Measurements from ENCODE around the gene OTOL1.

Gene OTOL1

DNA sequence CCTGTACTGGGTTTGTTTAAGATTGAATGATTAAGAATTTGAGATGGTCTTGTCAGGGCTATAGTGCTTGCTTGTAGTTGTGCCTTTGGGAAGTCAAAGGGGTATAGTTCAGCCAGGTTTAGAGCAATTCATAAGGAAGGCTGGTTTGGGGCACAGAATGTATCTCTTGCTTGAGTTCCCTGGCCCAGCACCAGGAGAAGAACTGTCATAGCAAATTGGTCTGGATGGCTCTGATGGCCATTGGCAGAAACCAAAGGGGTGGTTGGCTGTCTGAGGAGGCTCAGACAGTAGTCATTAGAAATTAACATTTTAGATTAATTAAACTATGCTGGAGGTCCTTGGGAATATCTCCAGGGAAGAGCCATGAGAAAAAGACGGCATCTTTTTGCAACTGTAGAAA lies 25.4 kb upstream of the OTOL1 start:
- Histone ChIP-seq H3K79me2 (ENCODE audit: insufficient read depth, low read length) (no peaks in the 10 kb centered on the region), H3K4me1 (ENCODE audit: insufficient read depth, low read length, poor library complexity, severe bottlenecking) (no peaks in the 10 kb centered on the region)
- TF ChIP-seq EZH2phosphoT487 (IDR thresholded peaks at IDR 0.05; ENCODE audit: borderline replicate concordance), result no peak
- TF ChIP-seq, protein P1, sequence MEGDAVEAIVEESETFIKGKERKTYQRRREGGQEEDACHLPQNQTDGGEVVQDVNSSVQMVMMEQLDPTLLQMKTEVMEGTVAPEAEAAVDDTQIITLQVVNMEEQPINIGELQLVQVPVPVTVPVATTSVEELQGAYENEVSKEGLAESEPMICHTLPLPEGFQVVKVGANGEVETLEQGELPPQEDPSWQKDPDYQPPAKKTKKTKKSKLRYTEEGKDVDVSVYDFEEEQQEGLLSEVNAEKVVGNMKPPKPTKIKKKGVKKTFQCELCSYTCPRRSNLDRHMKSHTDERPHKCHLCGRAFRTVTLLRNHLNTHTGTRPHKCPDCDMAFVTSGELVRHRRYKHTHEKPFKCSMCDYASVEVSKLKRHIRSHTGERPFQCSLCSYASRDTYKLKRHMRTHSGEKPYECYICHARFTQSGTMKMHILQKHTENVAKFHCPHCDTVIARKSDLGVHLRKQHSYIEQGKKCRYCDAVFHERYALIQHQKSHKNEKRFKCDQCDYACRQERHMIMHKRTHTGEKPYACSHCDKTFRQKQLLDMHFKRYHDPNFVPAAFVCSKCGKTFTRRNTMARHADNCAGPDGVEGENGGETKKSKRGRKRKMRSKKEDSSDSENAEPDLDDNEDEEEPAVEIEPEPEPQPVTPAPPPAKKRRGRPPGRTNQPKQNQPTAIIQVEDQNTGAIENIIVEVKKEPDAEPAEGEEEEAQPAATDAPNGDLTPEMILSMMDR (conservative IDR thresholded peaks at IDR 0.05; ENCODE audit: low read length), result no peak

DNA sequence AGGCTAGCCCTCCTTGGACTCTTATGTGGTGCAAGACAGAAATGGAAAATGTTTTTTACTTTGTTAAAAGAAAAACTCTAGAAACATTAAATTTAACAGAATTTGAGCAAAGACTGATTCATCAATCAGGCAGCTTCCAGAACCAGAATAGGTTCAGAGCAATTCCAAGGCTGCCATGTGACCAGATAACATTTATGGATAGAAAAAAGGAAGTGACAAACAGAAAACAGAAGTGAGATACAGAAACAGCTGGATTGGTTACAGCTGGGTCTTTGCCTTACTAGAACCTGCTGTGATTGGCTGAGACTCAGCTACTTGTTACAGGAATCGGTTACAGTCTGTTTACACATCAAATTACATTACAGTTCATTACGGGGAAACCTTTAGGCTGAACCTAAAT lies 22.5 kb upstream of the OTOL1 start:
- no peaks in the 10 kb centered on the region for H3K79me2 ChIP-seq (ENCODE audit: insufficient read depth, low read length)
- no peaks in the 10 kb centered on the region for H3K36me3 ChIP-seq (ENCODE audit: insufficient read depth, low read length)
- no peaks in the 10 kb centered on the region for H3K4me1 ChIP-seq (ENCODE audit: insufficient read depth, low read length, poor library complexity, severe bottlenecking)
- TF ChIP-seq, protein P1 (conservative IDR thresholded peaks at IDR 0.05; ENCODE audit: low read length), result no peak
- no peak for TF ChIP-seq EZH2phosphoT487 (IDR thresholded peaks at IDR 0.05; ENCODE audit: borderline replicate concordance)
- H4K20me1 ChIP-seq (ENCODE audit: insufficient read depth, low read length, poor library complexity, severe bottlenecking), result no peaks in the 10 kb centered on the region
- H3K27me3 ChIP-seq (ENCODE audit: insufficient read depth, low read length, poor library complexity, severe bottlenecking), result no peaks in the 10 kb centered on the region
- H2AFZ ChIP-seq (ENCODE audit: low read length), result no peak overlapping the region
- no peaks in the 10 kb centered on the region for H3K9me3 ChIP-seq (ENCODE audit: insufficient read depth, low read depth, low read length)
- H3K4me2 ChIP-seq (ENCODE audit: low read depth, low read length, poor library complexity, severe bottlenecking), result no peak overlapping the region
- H3K9me2 ChIP-seq (replicated peaks; ENCODE audit: low read depth, low read length), result no peaks in the 10 kb centered on the region
- no peak overlapping the region for H3K9ac ChIP-seq (ENCODE audit: low read depth, low read length, poor library complexity, severe bottlenecking)
- no peaks in the 10 kb centered on the region for H3F3A ChIP-seq (ENCODE audit: low read depth)
- no peak overlapping the region for H3K4me3 ChIP-seq (ENCODE audit: low read length, poor library complexity, severe bottlenecking)

More for the DNA sequence above, 25.4 kb upstream of the OTOL1 start:
- Histone ChIP-seq H3K4me3 (ENCODE audit: low read length, poor library complexity, severe bottlenecking) (no peak overlapping the region), H3F3A (ENCODE audit: low read depth) (no peaks in the 10 kb centered on the region), H4K20me1 (ENCODE audit: insufficient read depth, low read length, poor library complexity, severe bottlenecking) (no peaks in the 10 kb centered on the region), H3K9ac (ENCODE audit: low read depth, low read length, poor library complexity, severe bottlenecking) (no peak overlapping the region), H3K27me3 (ENCODE audit: insufficient read depth, low read length, poor library complexity, severe bottlenecking) (no peaks in the 10 kb centered on the region), H3K9me2 (replicated peaks; ENCODE audit: low read depth, low read length) (no peaks in the 10 kb centered on the region), H2AFZ (ENCODE audit: low read length) (no peak overlapping the region), H3K36me3 (ENCODE audit: insufficient read depth, low read length) (no peaks in the 10 kb centered on the region), H3K4me2 (ENCODE audit: low read depth, low read length, poor library complexity, severe bottlenecking) (no peak overlapping the region), H3K9me3 (ENCODE audit: insufficient read depth, low read depth, low read length) (no peaks in the 10 kb centered on the region)

DNA sequence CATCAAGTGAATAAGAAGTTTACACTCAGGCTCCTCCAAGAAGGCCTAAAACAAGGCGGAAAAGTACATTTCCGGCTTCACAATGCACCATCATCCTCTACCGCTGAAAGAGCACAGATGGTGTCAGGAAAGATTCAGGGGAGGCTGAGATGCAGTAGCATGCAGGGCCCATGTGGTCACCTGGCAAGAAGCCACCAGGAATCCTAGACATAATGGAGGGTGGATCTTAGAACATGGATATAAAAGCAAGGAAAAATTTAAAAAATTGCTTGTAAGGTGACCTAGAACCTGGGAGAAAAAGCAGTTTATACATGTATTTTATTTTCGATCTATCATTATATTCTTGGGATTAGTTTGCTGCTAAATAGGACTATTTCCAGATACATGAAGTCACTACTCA lies 21.9 kb upstream of the OTOL1 start:
- Histone ChIP-seq H3K9me2 (replicated peaks; ENCODE audit: low read depth, low read length) (no peaks in the 10 kb centered on the region), H3F3A (ENCODE audit: low read depth) (no peaks in the 10 kb centered on the region), H3K9ac (ENCODE audit: low read depth, low read length, poor library complexity, severe bottlenecking) (no peak overlapping the region), H4K20me1 (ENCODE audit: insufficient read depth, low read length, poor library complexity, severe bottlenecking) (no peaks in the 10 kb centered on the region), H3K79me2 (ENCODE audit: insufficient read depth, low read length) (no peaks in the 10 kb centered on the region), H3K27me3 (ENCODE audit: insufficient read depth, low read length, poor library complexity, severe bottlenecking) (no peaks in the 10 kb centered on the region), H3K4me2 (ENCODE audit: low read depth, low read length, poor library complexity, severe bottlenecking) (no peak overlapping the region), H3K4me3 (ENCODE audit: low read length, poor library complexity, severe bottlenecking) (no peak overlapping the region), H3K9me3 (ENCODE audit: insufficient read depth, low read depth, low read length) (no peaks in the 10 kb centered on the region), H3K36me3 (ENCODE audit: insufficient read depth, low read length) (no peaks in the 10 kb centered on the region), H2AFZ (ENCODE audit: low read length) (no peak overlapping the region), H3K4me1 (ENCODE audit: insufficient read depth, low read length, poor library complexity, severe bottlenecking) (no peaks in the 10 kb centered on the region)
- TF ChIP-seq, protein P1 (conservative IDR thresholded peaks at IDR 0.05; ENCODE audit: low read length), result no peak
- TF ChIP-seq EZH2phosphoT487 (IDR thresholded peaks at IDR 0.05; ENCODE audit: borderline replicate concordance), result no peak
